Muscle layer of colon (tissue), 2 donors: ENCODE data around the gene EEF1A2.
"Not testable (repeated sequence)": the region's sequence is repeated elsewhere in the genome, so short reads cannot be mapped to it uniquely, and the experiment has no call there.

Experiments
- H3K27ac ChIP-seq: one replicate; pipeline ENCODE4 v1.7.0; 2013; ENCODE audit warnings: low read depth, mild to moderate bottlenecking, low read length, moderate library complexity
- H3K27me3 ChIP-seq, 2 donors: one replicate each; pipeline ENCODE4 v1.7.0; 2013; ENCODE audit warnings: low read length in 2 of 2, mild to moderate bottlenecking in 2 of 2; ENCODE audit not compliant: insufficient read depth in 2 of 2, control insufficient read depth in 1 of 2
- H3K36me3 ChIP-seq: one replicate; pipeline ENCODE4 v1.7.0; 2013; ENCODE audit warnings: mild to moderate bottlenecking, low read length; ENCODE audit not compliant: insufficient read depth
- H3K4me1 ChIP-seq: one replicate; pipeline ENCODE4 v1.7.0; 2013; ENCODE audit warnings: mild to moderate bottlenecking, low read length; ENCODE audit not compliant: insufficient read depth
- H3K4me3 ChIP-seq, 2 donors: one replicate each; pipeline ENCODE4 v1.7.0; 2013; ENCODE audit warnings: low read length in 2 of 2, low read depth in 1 of 2, mild to moderate bottlenecking in 1 of 2, moderate library complexity in 1 of 2
- H3K9ac ChIP-seq: one replicate; pipeline ENCODE4 v1.7.0; 2013; ENCODE audit warnings: low read length
- H3K9me3 ChIP-seq: one replicate; pipeline ENCODE4 v1.7.0; 2013; ENCODE audit warnings: mild to moderate bottlenecking, low read length
- donor health status: abdominal sarcoma.
- donor health status: Adenocarcinoma of cecum.

EEF1A2 gene

GRCh38 chr20:63517376-63518309 lies 18.8 kb upstream of the EEF1A2 start:
- Histone ChIP-seq H3K27me3 (peaks cover 0 to 6% of the 10 kb centered on the region in 2 donors), H3K9me3 (no peaks in the 10 kb centered on the region), H3K4me3 (no peak overlapping the region), H3K27ac (no peak overlapping the region), H3K36me3 (peaks cover 8% of the 10 kb centered on the region), H3K9ac (no peak overlapping the region), H3K4me1 (peaks cover 12% of the 10 kb centered on the region)

- H3K9me3 ChIP-seq, H3K9ac ChIP-seq, H3K27ac ChIP-seq, H3K4me1 ChIP-seq, H3K4me3 ChIP-seq, H3K36me3 ChIP-seq: not testable (repeated sequence)
- H3K27me3 ChIP-seq: peaks cover 0 to 11% of the 10 kb centered on the region in 2 donors
These were observed 15.6 kb upstream of the EEF1A2 start for GRCh38 chr20:63514520-63514919.

- H3K4me3 ChIP-seq: no peak overlapping the region
- H3K27ac ChIP-seq: no peak overlapping the region
- no peaks in the 10 kb centered on the region for H3K4me1 ChIP-seq
- H3K9me3 ChIP-seq: no peaks in the 10 kb centered on the region
- H3K27me3 ChIP-seq: peaks cover 0 to 8% of the 10 kb centered on the region in 2 donors
- H3K36me3 ChIP-seq: no peaks in the 10 kb centered on the region
- no peak overlapping the region for H3K9ac ChIP-seq
These were observed 14.3 kb upstream of the EEF1A2 start for GRCh38 chr20:63513207-63513606.

- H3K9me3 ChIP-seq: no peaks in the 10 kb centered on the region
- no peaks in the 10 kb centered on the region for H3K4me1 ChIP-seq
- H3K27ac ChIP-seq: no peak overlapping the region
- H3K4me3 ChIP-seq: no peak overlapping the region
- peaks cover 0 to 8% of the 10 kb centered on the region in 2 donors for H3K27me3 ChIP-seq
- no peaks in the 10 kb centered on the region for H3K36me3 ChIP-seq
- H3K9ac ChIP-seq: no peak overlapping the region
These were observed 10.2 kb upstream of the EEF1A2 start for GRCh38 chr20:63509088-63509564.

GRCh38 chr20:63508072-63508768 lies 9.3 kb upstream of the EEF1A2 start:
- no peaks in the 10 kb centered on the region for H3K4me1 ChIP-seq
- H3K36me3 ChIP-seq: no peaks in the 10 kb centered on the region
- H3K4me3 ChIP-seq: no peak overlapping the region
- no peak overlapping the region for H3K27ac ChIP-seq
- H3K9me3 ChIP-seq: no peaks in the 10 kb centered on the region
- peaks cover 0 to 8% of the 10 kb centered on the region in 2 donors for H3K27me3 ChIP-seq
- H3K9ac ChIP-seq: no peak overlapping the region

GRCh38 chr20:63507083-63507743 lies 8.3 kb upstream of the EEF1A2 start:
- no peaks in the 10 kb centered on the region for H3K4me1 ChIP-seq
- no peak overlapping the region for H3K27ac ChIP-seq
- H3K9me3 ChIP-seq: no peaks in the 10 kb centered on the region
- no peaks in the 10 kb centered on the region for H3K36me3 ChIP-seq
- H3K4me3 ChIP-seq: no peak overlapping the region
- peaks cover 0 to 10% of the 10 kb centered on the region in 2 donors for H3K27me3 ChIP-seq
- no peak overlapping the region for H3K9ac ChIP-seq

- Histone ChIP-seq H3K27ac (no peak overlapping the region), H3K27me3 (peaks cover 0 to 14% of the 10 kb centered on the region in 2 donors)
These were observed 6.8 kb upstream of the EEF1A2 start for GRCh38 chr20:63505723-63506122.

GRCh38 chr20:63505281-63505680 lies 6.4 kb upstream of the EEF1A2 start:
- H3K9me3 ChIP-seq: no peaks in the 10 kb centered on the region
- no peaks in the 10 kb centered on the region for H3K36me3 ChIP-seq
- H3K27ac ChIP-seq: no peak overlapping the region
- H3K4me3 ChIP-seq: no peak overlapping the region
- no peaks in the 10 kb centered on the region for H3K4me1 ChIP-seq
- no peak overlapping the region for H3K9ac ChIP-seq
- H3K27me3 ChIP-seq: peaks cover 0 to 16% of the 10 kb centered on the region in 2 donors

More at GRCh38 chr20:63505723-63506122, 6.8 kb upstream of the EEF1A2 start:
- no peak overlapping the region for H3K4me3 ChIP-seq
- no peaks in the 10 kb centered on the region for H3K4me1 ChIP-seq
- H3K9ac ChIP-seq: no peak overlapping the region
- no peaks in the 10 kb centered on the region for H3K36me3 ChIP-seq
- no peaks in the 10 kb centered on the region for H3K9me3 ChIP-seq

- Histone ChIP-seq H3K9me3 (no peaks in the 10 kb centered on the region), H3K4me3 (no peak overlapping the region), H3K27ac (no peak overlapping the region), H3K27me3 (peaks cover 0 to 22% of the 10 kb centered on the region in 2 donors), H3K4me1 (no peaks in the 10 kb centered on the region), H3K9ac (no peak overlapping the region), H3K36me3 (no peaks in the 10 kb centered on the region)
These were observed 5.8 kb upstream of the EEF1A2 start for GRCh38 chr20:63504642-63505041.

GRCh38 chr20:63503524-63503923 lies 4.6 kb upstream of the EEF1A2 start:
- Histone ChIP-seq H3K36me3 (no peaks in the 10 kb centered on the region), H3K27me3 (peaks cover 0 to 28% of the 10 kb centered on the region in 2 donors), H3K4me1 (no peaks in the 10 kb centered on the region), H3K9ac (no peak overlapping the region), H3K9me3 (no peaks in the 10 kb centered on the region), H3K27ac (no peak overlapping the region), H3K4me3 (no peak overlapping the region)

GRCh38 chr20:63502671-63503172 lies 3.8 kb upstream of the EEF1A2 start:
- Histone ChIP-seq H3K9ac (no peak overlapping the region), H3K27me3 (peaks cover 4 to 36% of the 10 kb centered on the region in 2 donors), H3K27ac (no peak overlapping the region)

More at GRCh38 chr20:63502671-63503172, 3.8 kb upstream of the EEF1A2 start:
- Histone ChIP-seq H3K4me1 (no peaks in the 10 kb centered on the region), H3K36me3 (no peaks in the 10 kb centered on the region), H3K4me3 (no peak overlapping the region), H3K9me3 (no peaks in the 10 kb centered on the region)
